ENCODE results near the gene PACS2. TPM values are rescaled to one million over a fixed set of nuclear protein-coding genes. Genes with fewer than 3 reads are reported as not detected.

PACS2 gene
- total RNA-seq, 4 donors from 2014 or later, result 37.1 to 116 (median 52.2) TPM

DNA sequence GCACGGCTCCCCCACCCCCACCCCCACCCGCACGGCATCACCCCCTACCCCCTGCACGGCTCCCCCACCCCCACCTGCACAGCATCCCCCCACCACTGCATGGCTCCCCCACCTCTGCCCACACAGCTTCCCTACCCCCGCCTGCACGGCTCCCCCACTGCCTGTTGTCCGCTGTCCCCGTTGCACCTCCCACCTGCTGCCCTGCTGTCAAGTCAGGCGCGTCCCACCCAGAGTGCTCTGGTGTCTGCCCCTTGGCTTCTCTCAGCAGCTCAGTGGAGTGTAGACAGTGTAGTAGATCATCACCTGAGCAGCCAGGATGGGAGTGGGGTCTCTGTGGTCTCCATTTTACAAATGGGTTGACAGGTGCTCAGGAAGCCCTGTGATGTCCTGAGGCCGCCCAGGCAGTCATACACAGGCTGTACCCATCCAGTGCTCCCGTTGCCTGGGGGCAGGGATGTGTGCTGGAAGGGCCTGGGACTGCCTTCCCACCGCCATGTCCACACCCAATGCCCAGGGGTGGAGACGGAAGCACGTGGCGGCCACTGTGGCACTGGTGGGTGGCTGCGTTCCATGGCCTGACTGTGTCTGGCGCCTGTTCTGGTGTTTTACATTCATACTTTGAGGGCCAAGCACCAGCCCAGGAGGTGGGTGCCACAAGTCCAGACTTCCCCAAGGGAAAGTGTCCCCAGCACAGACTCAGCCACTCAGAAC is 32.5 kb downstream of the PACS2 start:
- no peaks in the 10 kb centered on the region for H3K27me3 ChIP-seq
- H3K4me1 ChIP-seq, result peaks cover 0 to 4% of the 10 kb centered on the region in 2 donors
- no peak overlapping the region for H3K27ac ChIP-seq
- H3K9me3 ChIP-seq, result no peaks in the 10 kb centered on the region
- intact Hi-C loops (cut with DNase I; ENCODE audit: low total_unique reads), result no loop called here
- DNase-seq, result no peak
- no peaks in the 10 kb centered on the region for H3K36me3 ChIP-seq
- no peak overlapping the region for H3K4me3 ChIP-seq
- TF ChIP-seq, protein P1, sequence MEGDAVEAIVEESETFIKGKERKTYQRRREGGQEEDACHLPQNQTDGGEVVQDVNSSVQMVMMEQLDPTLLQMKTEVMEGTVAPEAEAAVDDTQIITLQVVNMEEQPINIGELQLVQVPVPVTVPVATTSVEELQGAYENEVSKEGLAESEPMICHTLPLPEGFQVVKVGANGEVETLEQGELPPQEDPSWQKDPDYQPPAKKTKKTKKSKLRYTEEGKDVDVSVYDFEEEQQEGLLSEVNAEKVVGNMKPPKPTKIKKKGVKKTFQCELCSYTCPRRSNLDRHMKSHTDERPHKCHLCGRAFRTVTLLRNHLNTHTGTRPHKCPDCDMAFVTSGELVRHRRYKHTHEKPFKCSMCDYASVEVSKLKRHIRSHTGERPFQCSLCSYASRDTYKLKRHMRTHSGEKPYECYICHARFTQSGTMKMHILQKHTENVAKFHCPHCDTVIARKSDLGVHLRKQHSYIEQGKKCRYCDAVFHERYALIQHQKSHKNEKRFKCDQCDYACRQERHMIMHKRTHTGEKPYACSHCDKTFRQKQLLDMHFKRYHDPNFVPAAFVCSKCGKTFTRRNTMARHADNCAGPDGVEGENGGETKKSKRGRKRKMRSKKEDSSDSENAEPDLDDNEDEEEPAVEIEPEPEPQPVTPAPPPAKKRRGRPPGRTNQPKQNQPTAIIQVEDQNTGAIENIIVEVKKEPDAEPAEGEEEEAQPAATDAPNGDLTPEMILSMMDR (IDR thresholded peaks at IDR 0.05), result no peak
- TF ChIP-seq POLR2A (IDR thresholded peaks at IDR 0.05), result no peak

DNA sequence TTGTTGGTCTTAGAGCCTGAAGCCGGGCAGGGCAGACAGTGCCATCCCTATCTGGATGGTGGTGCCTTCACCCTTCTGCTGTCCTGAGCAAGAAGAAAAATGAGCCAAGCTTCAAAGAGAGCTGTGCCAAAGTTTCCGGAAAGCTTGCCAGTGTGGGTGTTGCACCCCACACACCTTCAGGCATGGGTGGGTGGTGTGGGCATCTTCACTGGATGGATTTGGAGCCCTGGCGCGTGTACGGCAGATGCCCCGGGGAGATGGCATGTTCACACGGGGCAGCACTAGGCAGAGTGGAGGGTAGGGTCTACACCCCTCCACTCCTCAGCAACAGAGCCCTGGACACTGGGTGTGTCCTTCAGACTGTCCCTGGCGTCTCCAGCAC is 33.0 kb downstream of the PACS2 start:
- no peak for DNase-seq
- TF ChIP-seq, protein P1 (IDR thresholded peaks at IDR 0.05), result no peak
- no peak for TF ChIP-seq POLR2A (IDR thresholded peaks at IDR 0.05)
- H3K36me3 ChIP-seq, result no peaks in the 10 kb centered on the region
- peaks cover 0 to 4% of the 10 kb centered on the region in 2 donors for H3K4me1 ChIP-seq
- H3K9me3 ChIP-seq, result no peaks in the 10 kb centered on the region
- H3K27me3 ChIP-seq, result no peaks in the 10 kb centered on the region
- intact Hi-C loops (cut with DNase I; ENCODE audit: low total_unique reads), result no loop called here
- no peak overlapping the region for H3K4me3 ChIP-seq
- no peak overlapping the region for H3K27ac ChIP-seq

DNA sequence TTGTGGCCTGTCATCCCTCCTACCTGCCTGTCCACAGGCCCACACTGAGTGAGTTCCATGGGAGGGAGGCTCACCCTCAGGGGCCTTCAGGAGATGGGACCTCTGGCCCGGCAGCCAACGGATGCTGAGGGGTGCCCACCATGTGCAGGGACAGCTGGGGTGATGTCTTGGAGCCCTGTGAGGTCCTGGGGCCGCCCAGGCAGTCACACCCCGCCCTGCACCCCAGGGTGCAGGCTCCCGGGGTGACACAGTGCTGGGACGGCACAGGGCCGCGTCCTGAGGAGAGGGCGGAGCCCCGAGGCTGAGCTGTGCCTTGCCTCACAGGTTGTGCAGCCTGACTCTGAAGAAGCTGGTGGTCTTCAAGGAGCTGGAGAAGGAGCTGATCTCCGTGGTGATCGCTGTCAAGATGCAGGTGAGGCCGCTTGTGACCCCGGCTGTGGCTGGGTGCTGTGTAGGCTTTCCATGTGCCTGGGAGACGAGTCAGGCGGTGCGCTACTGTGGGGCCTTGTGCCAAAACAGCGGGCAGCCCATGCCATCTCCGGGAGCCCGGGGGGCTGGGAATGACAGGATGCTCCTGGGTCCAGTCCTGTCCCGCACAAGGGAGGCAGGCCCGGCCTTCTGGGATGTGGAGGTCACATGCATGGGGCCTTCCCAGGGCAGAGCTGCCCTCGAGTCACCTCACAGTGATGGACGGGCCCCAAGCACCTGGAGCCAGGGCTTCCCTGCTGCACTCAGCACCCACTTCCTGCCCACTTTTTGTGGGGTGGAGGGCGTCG is 33.8 kb downstream of the PACS2 start:
- intact Hi-C loops (cut with DNase I; ENCODE audit: low total_unique reads), result no loop called here
- H3K4me1 ChIP-seq, result peaks cover 0 to 4% of the 10 kb centered on the region in 2 donors
- H3K4me3 ChIP-seq, result no peak overlapping the region
- TF ChIP-seq, protein P1 (IDR thresholded peaks at IDR 0.05), result no peak
- no peak for TF ChIP-seq POLR2A (IDR thresholded peaks at IDR 0.05)
- H3K27me3 ChIP-seq, result no peaks in the 10 kb centered on the region
- no peaks in the 10 kb centered on the region for H3K9me3 ChIP-seq
- H3K27ac ChIP-seq, result no peak overlapping the region
- H3K36me3 ChIP-seq, result no peaks in the 10 kb centered on the region
- DNase-seq, result no peak

DNA sequence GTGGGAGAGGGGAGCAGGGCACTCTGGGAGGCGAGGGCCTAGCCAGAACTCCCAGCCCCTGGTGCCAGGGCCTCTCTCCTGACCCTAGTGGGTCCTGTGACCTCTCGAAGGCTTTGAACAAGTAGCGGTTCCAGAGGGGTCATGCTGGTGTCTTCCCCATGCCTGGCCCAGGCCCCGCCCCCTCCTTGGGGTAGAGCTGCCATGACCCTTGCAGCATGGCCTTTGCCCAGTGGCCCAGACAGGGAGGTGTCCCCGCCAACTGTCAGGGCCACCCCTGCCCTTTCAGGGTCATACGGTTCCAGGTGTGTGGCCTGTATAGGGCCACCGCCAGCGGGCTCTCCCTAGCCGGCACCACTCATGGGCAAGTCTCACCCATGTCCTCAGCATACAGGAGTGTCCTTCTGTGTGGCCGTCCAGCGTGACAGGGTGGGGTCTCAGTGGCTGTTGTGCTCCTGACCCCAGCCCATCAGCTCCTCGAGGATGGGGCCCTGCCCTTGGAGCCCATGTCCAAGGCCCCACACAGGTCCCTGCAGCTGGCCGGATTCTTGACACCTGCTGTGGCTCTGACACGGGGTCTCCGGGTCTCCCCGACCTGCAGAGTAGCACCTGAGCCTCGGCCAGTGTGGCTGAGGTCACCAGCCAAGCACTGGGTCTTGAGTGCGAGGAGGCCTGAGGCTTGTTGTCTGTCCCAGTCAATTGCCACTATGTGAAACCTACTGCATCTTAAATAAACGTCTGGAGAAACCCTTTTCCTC is 34.6 kb downstream of the PACS2 start:
- no peak for DNase-seq
- intact Hi-C loops (cut with DNase I; ENCODE audit: low total_unique reads), result no loop called here
- no peak overlapping the region for H3K27ac ChIP-seq
- no peaks in the 10 kb centered on the region for H3K9me3 ChIP-seq
- H3K4me1 ChIP-seq, result peaks cover 0 to 4% of the 10 kb centered on the region in 2 donors
- H3K36me3 ChIP-seq, result no peaks in the 10 kb centered on the region
- TF ChIP-seq, protein P1 (IDR thresholded peaks at IDR 0.05), result no peak
- TF ChIP-seq POLR2A (IDR thresholded peaks at IDR 0.05), result no peak
- no peak overlapping the region for H3K4me3 ChIP-seq
- H3K27me3 ChIP-seq, result no peaks in the 10 kb centered on the region
